ENCODE data around the gene UNC5C. TPM values are rescaled to one million over a fixed set of nuclear protein-coding genes. Genes with fewer than 3 reads are reported as not detected.

Gene UNC5C
- total RNA-seq, 1 experiment from 2014 or later, result 1.0 TPM

DNA sequence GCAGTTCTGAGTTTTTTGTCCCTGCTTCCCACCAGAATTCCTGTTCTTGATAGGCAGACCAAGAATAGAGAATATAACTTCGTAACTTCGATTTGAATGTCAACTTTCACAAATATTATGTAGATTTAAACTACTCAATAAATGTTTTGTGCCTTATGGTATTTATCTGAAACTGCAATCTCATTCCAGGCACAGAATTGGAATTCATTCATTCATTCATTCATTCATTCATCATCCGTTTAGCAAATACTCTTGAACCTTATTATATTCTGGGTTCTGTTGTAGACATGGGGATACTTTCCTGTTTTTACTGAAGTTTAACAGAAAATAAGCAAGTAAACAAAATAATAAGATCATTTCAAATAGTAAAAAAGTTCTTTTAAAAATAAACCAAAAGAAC lies 324.4 kb downstream of the UNC5C start (continued):
- TF ChIP-seq ARID4B (CRISPR knock-in tag; IDR thresholded peaks at IDR 0.05; ENCODE audit: borderline replicate concordance) (no peak), MXD4 (CRISPR knock-in tag; IDR thresholded peaks at IDR 0.05; ENCODE audit: borderline replicate concordance) (no peak), ZNF219 (CRISPR knock-in tag; IDR thresholded peaks at IDR 0.05; ENCODE audit: borderline replicate concordance) (no peak), ZNF317 (CRISPR knock-in tag; IDR thresholded peaks at IDR 0.05; ENCODE audit: borderline replicate concordance, low read depth) (no peak), ZNF423 (CRISPR knock-in tag; IDR thresholded peaks at IDR 0.05) (no peak), IRF2 (CRISPR knock-in tag; IDR thresholded peaks at IDR 0.05; ENCODE audit: borderline replicate concordance, low read depth) (no peak), SMAD3 (CRISPR knock-in tag; IDR thresholded peaks at IDR 0.05; ENCODE audit: borderline replicate concordance) (no peak)
- TF ChIP-seq, protein P1, sequence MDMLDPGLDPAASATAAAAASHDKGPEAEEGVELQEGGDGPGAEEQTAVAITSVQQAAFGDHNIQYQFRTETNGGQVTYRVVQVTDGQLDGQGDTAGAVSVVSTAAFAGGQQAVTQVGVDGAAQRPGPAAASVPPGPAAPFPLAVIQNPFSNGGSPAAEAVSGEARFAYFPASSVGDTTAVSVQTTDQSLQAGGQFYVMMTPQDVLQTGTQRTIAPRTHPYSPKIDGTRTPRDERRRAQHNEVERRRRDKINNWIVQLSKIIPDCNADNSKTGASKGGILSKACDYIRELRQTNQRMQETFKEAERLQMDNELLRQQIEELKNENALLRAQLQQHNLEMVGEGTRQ (CRISPR knock-in tag; IDR thresholded peaks at IDR 0.05), result no peak

DNA sequence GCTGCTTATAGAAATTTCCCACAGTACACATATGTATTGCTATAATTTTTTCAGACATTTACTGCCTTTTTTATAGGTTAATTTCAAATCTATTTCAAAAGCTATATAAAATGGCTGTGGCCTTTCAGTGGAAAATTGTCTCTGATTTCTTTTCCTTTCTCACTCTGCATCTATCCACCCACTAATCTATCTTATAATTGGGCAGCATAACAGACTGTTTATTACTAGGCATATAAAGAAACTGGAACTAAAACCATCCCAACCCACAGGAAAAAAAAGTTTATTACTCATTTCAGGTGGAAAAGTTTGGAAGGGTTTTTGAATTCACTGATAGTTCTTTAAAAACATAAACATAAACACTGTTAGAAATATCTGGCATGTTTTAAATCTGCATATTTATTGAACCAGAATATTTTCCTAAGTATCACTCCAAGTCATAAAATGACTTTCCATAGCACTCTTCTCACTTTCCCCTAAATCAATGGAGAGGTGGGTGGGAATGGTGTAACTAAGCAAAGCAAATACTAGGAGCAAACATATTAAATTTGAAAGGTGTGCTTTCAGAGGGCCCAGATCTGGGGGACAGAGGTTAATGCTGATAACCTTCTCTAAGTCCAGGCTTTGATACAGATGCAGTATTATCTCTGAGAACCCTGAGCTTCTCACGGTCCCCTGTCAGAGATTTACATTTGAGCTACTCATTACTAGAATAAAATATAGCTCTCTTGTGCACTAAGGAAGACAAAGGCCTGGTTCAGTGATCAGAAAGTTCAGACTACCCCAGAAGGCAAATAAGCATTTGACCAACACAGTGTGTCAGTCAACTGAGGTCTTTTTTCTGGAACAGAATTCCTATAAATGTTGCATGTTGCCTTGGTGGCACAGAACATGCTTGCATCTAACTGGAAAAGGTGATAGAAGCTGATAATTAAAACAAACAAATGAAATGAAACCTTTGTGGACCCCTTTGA lies 328.3 kb downstream of the UNC5C start:
- no peaks in the 10 kb centered on the region for H3K9me3 Mint-ChIP-seq
- no peak overlapping the region for H3K27ac Mint-ChIP-seq
- ChIA-PET CTCF (no interaction called here), POLR2A (no interaction called here)
- H3K4me1 Mint-ChIP-seq, result no peaks in the 10 kb centered on the region
- ATAC-seq, result no peak
- no peak overlapping the region for H3K4me3 Mint-ChIP-seq
- DNase-seq (ENCODE audit: low spot score), result no peak
- H3K36me3 Mint-ChIP-seq, result no peaks in the 10 kb centered on the region
- H3K27me3 Mint-ChIP-seq (ENCODE audit: low read depth), result no peaks in the 10 kb centered on the region
- TF ChIP-seq ATF2 (CRISPR knock-in tag; IDR thresholded peaks at IDR 0.05; ENCODE audit: borderline replicate concordance, low read depth) (no peak), ZNF232 (CRISPR knock-in tag; IDR thresholded peaks at IDR 0.05) (no peak), PRRX2 (CRISPR knock-in tag; IDR thresholded peaks at IDR 0.05) (no peak), AR (CRISPR knock-in tag; IDR thresholded peaks at IDR 0.05) (no peak), CTCF (IDR thresholded peaks at IDR 0.05) (no peak), FOXJ3 (CRISPR knock-in tag; IDR thresholded peaks at IDR 0.05; ENCODE audit: borderline replicate concordance) (no peak), ZNF425 (CRISPR knock-in tag; conservative IDR thresholded peaks at IDR 0.05) (no peak), ZNF138 (CRISPR knock-in tag; conservative IDR thresholded peaks at IDR 0.05) (no peak), KAT7 (CRISPR knock-in tag; IDR thresholded peaks at IDR 0.05; ENCODE audit: borderline replicate concordance) (no peak)
- TF ChIP-seq, protein P2, sequence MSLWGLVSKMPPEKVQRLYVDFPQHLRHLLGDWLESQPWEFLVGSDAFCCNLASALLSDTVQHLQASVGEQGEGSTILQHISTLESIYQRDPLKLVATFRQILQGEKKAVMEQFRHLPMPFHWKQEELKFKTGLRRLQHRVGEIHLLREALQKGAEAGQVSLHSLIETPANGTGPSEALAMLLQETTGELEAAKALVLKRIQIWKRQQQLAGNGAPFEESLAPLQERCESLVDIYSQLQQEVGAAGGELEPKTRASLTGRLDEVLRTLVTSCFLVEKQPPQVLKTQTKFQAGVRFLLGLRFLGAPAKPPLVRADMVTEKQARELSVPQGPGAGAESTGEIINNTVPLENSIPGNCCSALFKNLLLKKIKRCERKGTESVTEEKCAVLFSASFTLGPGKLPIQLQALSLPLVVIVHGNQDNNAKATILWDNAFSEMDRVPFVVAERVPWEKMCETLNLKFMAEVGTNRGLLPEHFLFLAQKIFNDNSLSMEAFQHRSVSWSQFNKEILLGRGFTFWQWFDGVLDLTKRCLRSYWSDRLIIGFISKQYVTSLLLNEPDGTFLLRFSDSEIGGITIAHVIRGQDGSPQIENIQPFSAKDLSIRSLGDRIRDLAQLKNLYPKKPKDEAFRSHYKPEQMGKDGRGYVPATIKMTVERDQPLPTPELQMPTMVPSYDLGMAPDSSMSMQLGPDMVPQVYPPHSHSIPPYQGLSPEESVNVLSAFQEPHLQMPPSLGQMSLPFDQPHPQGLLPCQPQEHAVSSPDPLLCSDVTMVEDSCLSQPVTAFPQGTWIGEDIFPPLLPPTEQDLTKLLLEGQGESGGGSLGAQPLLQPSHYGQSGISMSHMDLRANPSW (CRISPR knock-in tag; conservative IDR thresholded peaks at IDR 0.05; ENCODE audit: low read depth), result no peak
